IMR-90 (cell line): ENCODE measurements around the gene GCK. TPM values are rescaled to one million over a fixed set of nuclear protein-coding genes. Genes with fewer than 3 reads are reported as not detected.

Experiments used
- ATAC-seq: fragments of 200-7000 bp; cut with Tn5 transposase; 2 replicates; pipeline ENCODE4 v1.9.1; 2020; ENCODE audit warnings: low read depth, mild to moderate bottlenecking, moderate library complexity
- BruUV-seq: library from RNA; stranded (reverse); fragments of 400-500 nt; replicated peaks from 2 replicates; lab custom pipeline; 2021; lab: Mats Ljungman, UMichigan
- CTCF ChIA-PET: fragments of 300-600 bp; formaldehyde crosslinking; extraction: SDS; loops from one replicate; lab custom pipeline; 2021; ENCODE audit warnings: antibody characterized with exemption; lab: Yijun Ruan, JAX
- POLR2A ChIA-PET: fragments of 300-600 bp; sonication (Branson Sonifier 250); formaldehyde crosslinking; loops from one replicate; lab custom pipeline; 2022; ENCODE audit warnings: antibody characterized with exemption; ENCODE audit not compliant: unreplicated experiment; lab: Charles Lee
- DNase-seq: peaks from one replicate; pipeline ENCODE4 v3.0.0; 2013
- H2AFZ ChIP-seq: replicated peaks from 2 replicates; pipeline ENCODE3; 2013; ENCODE audit warnings: low read length, mild to moderate bottlenecking; ENCODE audit not compliant: poor library complexity
- H2AK5ac ChIP-seq: 2 replicates; pipeline ENCODE4 v1.6.1; 2013; ENCODE audit warnings: low read depth, low read length, inconsistent platforms
- H2AK9ac ChIP-seq: replicated peaks from 2 replicates; pipeline ENCODE3; 2013; ENCODE audit warnings: mild to moderate bottlenecking, low read depth, low read length, moderate library complexity; ENCODE audit not compliant: poor library complexity
- H2BK120ac ChIP-seq: 2 replicates; pipeline ENCODE4 v1.6.1; 2013; ENCODE audit warnings: low read depth, low read length, inconsistent platforms
- H2BK15ac ChIP-seq: 3 replicates; pipeline ENCODE4 v1.6.1; 2013; ENCODE audit warnings: low read depth, low read length, inconsistent platforms
- H2BK20ac ChIP-seq: 2 replicates; pipeline ENCODE4 v1.6.1; 2013; ENCODE audit warnings: low read depth, mild to moderate bottlenecking, inconsistent platforms, low read length, moderate library complexity
- H2BK5ac ChIP-seq: 2 replicates; pipeline ENCODE4 v1.6.1; 2013; ENCODE audit warnings: mild to moderate bottlenecking, low read depth, low read length, inconsistent platforms; ENCODE audit not compliant: poor library complexity, severe bottlenecking
- H3K14ac ChIP-seq: replicated peaks from 2 replicates; pipeline ENCODE4 v1.6.1; 2013; ENCODE audit warnings: low read depth, low read length, inconsistent platforms
- H3K18ac ChIP-seq: 2 replicates; pipeline ENCODE4 v1.6.1; 2013; ENCODE audit warnings: low read depth, low read length, control low read depth
- H3K23ac ChIP-seq: 2 replicates; pipeline ENCODE4 v1.6.1; 2013; ENCODE audit warnings: low read depth, low read length, inconsistent platforms
- H3K27ac ChIP-seq: 2 replicates; pipeline ENCODE4 v1.5.1; 2013; ENCODE audit warnings: mild to moderate bottlenecking, control low read depth, low read length; ENCODE audit not compliant: insufficient read depth
- H3K27me3 ChIP-seq: 2 replicates; pipeline ENCODE4 v1.6.1; 2013; ENCODE audit warnings: low read length; ENCODE audit not compliant: control insufficient read depth, insufficient read depth
- H3K36me3 ChIP-seq: 2 replicates; pipeline ENCODE4 v1.6.1; 2013; ENCODE audit warnings: low read length, mixed read lengths; ENCODE audit not compliant: control insufficient read depth, insufficient read depth
- H3K4ac ChIP-seq: 2 replicates; pipeline ENCODE4 v1.6.1; 2013; ENCODE audit warnings: low read depth, low read length, inconsistent platforms
- H3K4me1 ChIP-seq: 2 replicates; pipeline ENCODE4 v1.6.1; 2013; ENCODE audit warnings: low read length, mixed read lengths; ENCODE audit not compliant: control insufficient read depth, insufficient read depth
- H3K4me2 ChIP-seq: 2 replicates; pipeline ENCODE4 v1.6.1; 2013; ENCODE audit warnings: low read depth, mild to moderate bottlenecking, control low read depth, low read length, moderate library complexity
- H3K4me3 ChIP-seq: 2 replicates; pipeline ENCODE4 v1.5.1; 2013; ENCODE audit warnings: low read depth, mild to moderate bottlenecking, control low read depth, low read length, moderate library complexity; ENCODE audit not compliant: insufficient read depth
- H3K56ac ChIP-seq: 2 replicates; pipeline ENCODE4 v1.6.1; 2013; ENCODE audit warnings: low read length, inconsistent platforms; ENCODE audit not compliant: insufficient read depth; ENCODE audit errors: extremely low read depth
- H3K79me1 ChIP-seq, 2 experiments: 2 replicates each; pipeline ENCODE4 v1.6.1; 2013; ENCODE audit warnings: low read length in 2 of 2, inconsistent platforms in 1 of 2, low read depth in 1 of 2
- H3K9ac ChIP-seq: 2 replicates; pipeline ENCODE4 v1.6.1; 2013; ENCODE audit warnings: low read depth, low read length, control low read depth
- H3K9me1 ChIP-seq: 2 replicates; pipeline ENCODE4 v1.6.1; 2013; ENCODE audit warnings: low read length, inconsistent platforms; ENCODE audit not compliant: insufficient read depth
- H3K9me3 ChIP-seq: 2 replicates; pipeline ENCODE4 v1.6.1; 2013; ENCODE audit warnings: low read length; ENCODE audit not compliant: control insufficient read depth, insufficient read depth
- H4K20me1 ChIP-seq: 2 replicates; pipeline ENCODE4 v1.6.1; 2013; ENCODE audit warnings: low read length, inconsistent platforms; ENCODE audit not compliant: insufficient read depth
- H4K5ac ChIP-seq: 2 replicates; pipeline ENCODE4 v1.6.1; 2013; ENCODE audit warnings: mild to moderate bottlenecking, low read depth, low read length, control low read depth
- H4K8ac ChIP-seq, 2 experiments: 2 replicates each; pipeline ENCODE4 v1.6.1; 2013; ENCODE audit warnings: low read depth in 2 of 2, low read length in 2 of 2, control low read depth in 1 of 2, inconsistent platforms in 1 of 2
- H4K91ac ChIP-seq: 2 replicates; pipeline ENCODE4 v1.6.1; 2013; ENCODE audit warnings: low read depth, low read length, inconsistent platforms; ENCODE audit not compliant: insufficient read depth
- BHLHE40 ChIP-seq: fragments of 150-350 bp; IDR thresholded peaks from 2 replicates; pipeline ENCODE4 v1.6.1; 2016; ENCODE audit warnings: mild to moderate bottlenecking, low read depth, low read length
- CEBPB ChIP-seq: IDR thresholded peaks from 2 replicates; pipeline ENCODE4 v1.6.1; 2012; ENCODE audit warnings: low read depth, low read length, improper control_type of control experiment
- CHD1 ChIP-seq: IDR thresholded peaks from 2 replicates; pipeline ENCODE4 v1.6.1; 2012; ENCODE audit warnings: low read depth, low read length, improper control_type of control experiment
- CTCF ChIP-seq: conservative IDR thresholded peaks from 2 replicates; pipeline ENCODE4 v1.5.1; 2012; ENCODE audit warnings: mild to moderate bottlenecking, low read depth, low read length, improper control_type of control experiment
- ELK1 ChIP-seq: fragments of 150-350 bp; IDR thresholded peaks from 2 replicates; pipeline ENCODE4 v1.6.1; 2016; ENCODE audit warnings: low read depth, mild to moderate bottlenecking, low read length, moderate library complexity, borderline replicate concordance
- MAFK ChIP-seq: IDR thresholded peaks from 2 replicates; pipeline ENCODE4 v1.6.1; 2012; ENCODE audit warnings: low read depth, low read length, improper control_type of control experiment
- MAZ ChIP-seq: IDR thresholded peaks from 2 replicates; pipeline ENCODE4 v1.6.1; 2012; ENCODE audit warnings: low read depth, mild to moderate bottlenecking, low read length, improper control_type of control experiment, moderate library complexity, borderline replicate concordance
- MXI1 ChIP-seq: IDR thresholded peaks from 2 replicates; pipeline ENCODE4 v1.6.1; 2012; ENCODE audit warnings: low read depth, mild to moderate bottlenecking, low read length, moderate library complexity, borderline replicate concordance
- NFE2L2 ChIP-seq: fragments of 150-350 bp; IDR thresholded peaks from 2 replicates; pipeline ENCODE4 v1.6.1; 2016; ENCODE audit warnings: low read depth, mild to moderate bottlenecking, low read length
- WGBS, 2 experiments: methylation state at CpG; one replicate each; pipeline versions ENCODE4 v1.1.5 to v1.1.7; 2013; ENCODE audit warnings: missing lambda C conversion rate in 2 of 2; ENCODE audit not compliant: insufficient read length in 1 of 2; ENCODE audit errors: extremely low coverage in 2 of 2; 5-methylcytosine and 5-hydroxymethylcytosine counted together
- dilution Hi-C: fragments of 300-500 bp; cut with HindIII; formaldehyde crosslinking; loops from one replicate; pipeline ENCODE4 v1.14.3; 2018; ENCODE audit warnings: low sequenced_read_pairs; ENCODE audit not compliant: unreplicated experiment
- in situ Hi-C: fragments of 300-500 bp; cut with MboI; formaldehyde crosslinking; loops from 3 replicates; pipeline ENCODE4 v1.14.3; 2019; ENCODE audit warnings: low sequenced_read_pairs, inconsistent platforms, mixed read lengths
- intact Hi-C: fragments of 100-400 bp; cut with micrococcal nuclease; formaldehyde crosslinking; loops from 2 replicates; pipeline ENCODE4 v1.10.0; 2022
- polyA plus RNA-seq, 3 experiments: library from polyadenylated mRNA; depleted of rRNA; stranded (reverse); fragments of >200 nt; gene quantifications; 2 replicates each; pipeline ENCODE4 v1.2.3, GENCODE V29; 2012; ENCODE audit warnings: low replicate concordance in 1 of 3
- total RNA-seq: library from RNA; depleted of rRNA; stranded (reverse); fragments of >200 nt; gene quantifications from 2 replicates; pipeline ENCODE4 v1.2.3, GENCODE V29; 2012

Gene GCK
- total and polyA plus RNA-seq, 2 of the 4 experiments (the other 2 are of a cell fraction) = 0.14 to 0.18 TPM

GRCh38 chr7:44232901-44233715, 43.9 kb upstream of the GCK start:
- Histone ChIP-seq H3K36me3 (no peaks in the 10 kb centered on the region), H2AK5ac (no peak overlapping the region), H3K4ac (no peak overlapping the region), H3K18ac (no peak overlapping the region), H3K14ac (no peak overlapping the region), H3K27ac (no peak overlapping the region), H2AFZ (no peak overlapping the region), H4K91ac (no peak overlapping the region), H3K56ac (no peak overlapping the region), H3K9me3 (no peaks in the 10 kb centered on the region), H3K9me1 (no peaks in the 10 kb centered on the region), H3K4me2 (no peak overlapping the region), H3K79me1 (no peaks in the 10 kb centered on the region), H3K4me1 (no peaks in the 10 kb centered on the region), H3K4me3 (no peak overlapping the region), H4K20me1 (no peaks in the 10 kb centered on the region), H2BK20ac (no peak overlapping the region), H2BK120ac (no peak overlapping the region), H3K9ac (no peak overlapping the region), H4K8ac (no peak overlapping the region), H2BK15ac (no peak overlapping the region), H3K23ac (no peak overlapping the region), H4K5ac (no peak overlapping the region), H2BK5ac (no peak overlapping the region), H2AK9ac (no peak overlapping the region), H3K27me3 (peaks cover 39% of the 10 kb centered on the region)
- no TSS peak for BruUV-seq
- in situ Hi-C loops (no loop called here), dilution Hi-C loops (no loop called here), intact Hi-C loops (no loop called here)
- no peak for TF ChIP-seq CEBPB
- TF ChIP-seq MAFK = no peak
- no peak for TF ChIP-seq ELK1
- TF ChIP-seq CTCF = no peak
- no peak for TF ChIP-seq MAZ
- no peak for TF ChIP-seq CHD1
- TF ChIP-seq BHLHE40 = no peak
- TF ChIP-seq NFE2L2 = no peak
- TF ChIP-seq MXI1 = no peak
- ChIA-PET CTCF (interaction anchor here (0.9 kb wide), 1 partner anchor 102 kb away, joined by 3 read pairs; no protein-coding TSS in a partner anchor), POLR2A (no interaction called here)
- 74% methylated on average over 12 of the region's 22 CpGs; no CpG with 5 or more reads in 1 of the 2 experiments for WGBS, 2 experiments
- DNase-seq (no peak), ATAC-seq (peak; percentile 28; the same call in 1 of the 2 replicates)
